SK-N-SH treated with all-trans-retinoic acid at 6 μM for 48 hours (cell line): ENCODE measurements around the gene BMP6.
"Not testable (repeated sequence)": the region's sequence is repeated elsewhere in the genome, so short reads cannot be mapped to it uniquely, and the experiment has no call there.

Experiments
- ATAC-seq: fragments of 200-7000 bp; cut with Tn5 transposase; 3 replicates; pipeline ENCODE4 v1.9.1; 2020; ENCODE audit warnings: mild to moderate bottlenecking, moderate library complexity
- BACH2 ChIP-seq: fragments of 250-450 bp; sonication (Bioruptor Pico); IDR thresholded peaks from 2 replicates; pipeline ENCODE4 v1.9.0; 2021; ENCODE audit warnings: mild to moderate bottlenecking, borderline replicate concordance
- CREB5 ChIP-seq: fragments of 250-450 bp; sonication (Bioruptor Pico); IDR thresholded peaks from 2 replicates; pipeline ENCODE4 v1.5.1; 2020; ENCODE audit warnings: low read depth, mild to moderate bottlenecking, moderate library complexity
- CSDC2 ChIP-seq: fragments of 250-450 bp; sonication (Bioruptor Pico); IDR thresholded peaks from 2 replicates; pipeline ENCODE4 v1.5.0; 2020; ENCODE audit warnings: mild to moderate bottlenecking, moderate library complexity
- CSRNP3 ChIP-seq: fragments of 250-450 bp; sonication (Bioruptor Pico); IDR thresholded peaks from 2 replicates; pipeline ENCODE4 v1.5.1; 2021; ENCODE audit warnings: mild to moderate bottlenecking, moderate library complexity
- ESRRG ChIP-seq: fragments of 250-450 bp; sonication (Bioruptor Pico); IDR thresholded peaks from 2 replicates; pipeline ENCODE4 v1.6.1; 2021; ENCODE audit warnings: mild to moderate bottlenecking
- GLIS3 ChIP-seq: fragments of 250-450 bp; sonication (Bioruptor Pico); IDR thresholded peaks from 2 replicates; pipeline ENCODE4 v1.5.0; 2020; ENCODE audit warnings: mild to moderate bottlenecking, moderate library complexity
- ISL1 ChIP-seq: fragments of 250-450 bp; sonication (Bioruptor Pico); IDR thresholded peaks from 2 replicates; pipeline ENCODE4 v2.1.2; 2022; ENCODE audit warnings: mild to moderate bottlenecking, moderate library complexity
- OSR1 ChIP-seq: fragments of 250-450 bp; sonication (Bioruptor Pico); IDR thresholded peaks from 2 replicates; pipeline ENCODE4 v1.8.0; 2022; ENCODE audit warnings: moderate library complexity, mild to moderate bottlenecking, inconsistent platforms
- POU6F1 ChIP-seq: fragments of 250-450 bp; sonication (Bioruptor Pico); IDR thresholded peaks from 2 replicates; pipeline ENCODE4 v1.8.0; 2021; ENCODE audit warnings: low read depth, mild to moderate bottlenecking, moderate library complexity, borderline replicate concordance
- PPARA ChIP-seq: fragments of 250-450 bp; sonication (Bioruptor Pico); IDR thresholded peaks from 2 replicates; pipeline ENCODE4 v1.5.0; 2020; ENCODE audit warnings: mild to moderate bottlenecking, borderline replicate concordance
- RARB ChIP-seq: fragments of 250-450 bp; sonication (Bioruptor Pico); IDR thresholded peaks from 2 replicates; pipeline ENCODE4 v1.8.0; 2021; ENCODE audit warnings: mild to moderate bottlenecking, moderate library complexity
- SNAI2 ChIP-seq: fragments of 250-450 bp; sonication (Bioruptor Pico); IDR thresholded peaks from 2 replicates; pipeline ENCODE4 v1.5.0; 2020; ENCODE audit warnings: mild to moderate bottlenecking, moderate library complexity
- TCF4 ChIP-seq: fragments of 250-450 bp; sonication (Bioruptor Pico); IDR thresholded peaks from 2 replicates; pipeline ENCODE4 v1.8.0; 2021; ENCODE audit warnings: mild to moderate bottlenecking, moderate library complexity, borderline replicate concordance
- TOX ChIP-seq: fragments of 250-450 bp; sonication (Bioruptor Pico); IDR thresholded peaks from 2 replicates; pipeline ENCODE4 v1.8.0; 2021; ENCODE audit warnings: mild to moderate bottlenecking, moderate library complexity, borderline replicate concordance
- ZFP30 ChIP-seq: fragments of 450-650 bp; formaldehyde crosslinking; IDR thresholded peaks from 2 replicates; pipeline ENCODE4 v1.5.0; 2022; ENCODE audit warnings: mild to moderate bottlenecking, moderate library complexity
- ZNF565 ChIP-seq: fragments of 450-650 bp; formaldehyde crosslinking; conservative IDR thresholded peaks from 2 replicates; pipeline ENCODE4 v1.5.0; 2020; ENCODE audit warnings: low read depth, mild to moderate bottlenecking, moderate library complexity
- ZNF70 ChIP-seq: fragments of 450-650 bp; formaldehyde crosslinking; IDR thresholded peaks from 2 replicates; pipeline ENCODE4 v1.5.0; 2020; ENCODE audit warnings: mild to moderate bottlenecking, moderate library complexity
- TF ChIP-seq, protein P1 (sequence below): fragments of 250-450 bp; sonication (Bioruptor Pico); IDR thresholded peaks from 2 replicates; pipeline ENCODE4 v1.8.0; 2020; ENCODE audit warnings: mild to moderate bottlenecking, moderate library complexity, borderline replicate concordance
- TF ChIP-seq, protein P2 (sequence below): fragments of 250-450 bp; sonication (Bioruptor Pico); IDR thresholded peaks from 2 replicates; pipeline ENCODE4 v1.5.0; 2020; ENCODE audit warnings: mild to moderate bottlenecking, moderate library complexity

The BMP6 gene

GRCh38 chr6:7891078-7891872, 165.4 kb downstream of the BMP6 start:
- no peak for ATAC-seq
- TF ChIP-seq CSRNP3 (CRISPR knock-in tag) (no peak), ZNF70 (CRISPR knock-in tag) (no peak), ESRRG (CRISPR knock-in tag) (no peak), BACH2 (CRISPR knock-in tag) (no peak), ISL1 (CRISPR knock-in tag) (no peak), SNAI2 (CRISPR knock-in tag) (no peak), GLIS3 (CRISPR knock-in tag) (no peak)

DNA sequence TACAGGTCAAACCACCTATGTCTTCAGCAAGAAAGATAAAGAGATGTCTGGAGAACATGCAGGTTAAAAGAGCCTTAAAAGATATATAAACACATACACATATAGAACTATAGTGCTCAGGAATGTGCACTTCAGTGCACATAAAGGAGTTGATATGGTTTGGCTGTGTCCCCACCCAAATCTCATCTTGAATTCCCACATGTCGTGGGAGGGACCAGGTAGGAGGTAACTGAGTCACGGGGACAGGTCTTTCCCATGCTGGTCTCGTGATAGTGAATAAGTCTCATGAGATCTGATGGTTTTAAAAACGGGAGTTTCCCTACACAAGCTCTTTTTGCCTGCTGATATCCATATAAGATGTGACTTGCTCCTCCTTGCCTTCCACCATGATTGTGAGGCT, 166.5 kb downstream of the BMP6 start:
- not testable (repeated sequence) for ATAC-seq

DNA sequence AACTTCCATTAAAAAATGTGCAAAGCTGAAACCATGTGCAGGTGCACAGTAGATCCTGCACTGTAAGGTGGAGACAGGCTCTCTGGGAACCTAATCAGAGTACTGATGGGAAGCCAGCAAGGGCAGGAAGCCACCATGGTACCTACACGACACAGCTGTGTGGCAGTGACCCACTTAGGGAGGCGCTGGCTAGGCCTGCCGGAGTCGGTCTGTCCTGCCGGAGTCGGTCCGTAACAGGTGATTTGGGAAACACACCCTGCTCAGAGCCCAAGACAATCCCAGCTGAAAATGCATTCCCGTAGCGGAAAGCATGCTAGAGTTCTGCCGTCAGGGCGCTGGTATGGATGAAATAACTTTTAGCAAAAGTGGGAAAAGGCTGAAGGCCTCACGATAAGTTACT, 167.4 kb downstream of the BMP6 start:
- TF ChIP-seq GLIS3 (CRISPR knock-in tag) = no peak
- no peak for TF ChIP-seq ZFP30 (CRISPR knock-in tag)
- no peak for TF ChIP-seq BACH2 (CRISPR knock-in tag)
- TF ChIP-seq SNAI2 (CRISPR knock-in tag) = no peak
- no peak for TF ChIP-seq RARB (CRISPR knock-in tag)
- TF ChIP-seq, protein P1, sequence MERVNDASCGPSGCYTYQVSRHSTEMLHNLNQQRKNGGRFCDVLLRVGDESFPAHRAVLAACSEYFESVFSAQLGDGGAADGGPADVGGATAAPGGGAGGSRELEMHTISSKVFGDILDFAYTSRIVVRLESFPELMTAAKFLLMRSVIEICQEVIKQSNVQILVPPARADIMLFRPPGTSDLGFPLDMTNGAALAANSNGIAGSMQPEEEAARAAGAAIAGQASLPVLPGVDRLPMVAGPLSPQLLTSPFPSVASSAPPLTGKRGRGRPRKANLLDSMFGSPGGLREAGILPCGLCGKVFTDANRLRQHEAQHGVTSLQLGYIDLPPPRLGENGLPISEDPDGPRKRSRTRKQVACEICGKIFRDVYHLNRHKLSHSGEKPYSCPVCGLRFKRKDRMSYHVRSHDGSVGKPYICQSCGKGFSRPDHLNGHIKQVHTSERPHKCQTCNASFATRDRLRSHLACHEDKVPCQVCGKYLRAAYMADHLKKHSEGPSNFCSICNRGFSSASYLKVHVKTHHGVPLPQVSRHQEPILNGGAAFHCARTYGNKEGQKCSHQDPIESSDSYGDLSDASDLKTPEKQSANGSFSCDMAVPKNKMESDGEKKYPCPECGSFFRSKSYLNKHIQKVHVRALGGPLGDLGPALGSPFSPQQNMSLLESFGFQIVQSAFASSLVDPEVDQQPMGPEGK = no peak
- TF ChIP-seq ISL1 (CRISPR knock-in tag) = no peak
- no peak for TF ChIP-seq POU6F1
- TF ChIP-seq ZNF565 = no peak
- TF ChIP-seq CSRNP3 (CRISPR knock-in tag) = no peak
- TF ChIP-seq PPARA (CRISPR knock-in tag) = no peak
- no peak for TF ChIP-seq CREB5 (CRISPR knock-in tag)
- TF ChIP-seq OSR1 (CRISPR knock-in tag) = no peak

GRCh38 chr6:7894262-7895124, 168.6 kb downstream of the BMP6 start:
- no peak for TF ChIP-seq ZFP30 (CRISPR knock-in tag)
- TF ChIP-seq OSR1 (CRISPR knock-in tag) = no peak
- no peak for TF ChIP-seq ESRRG (CRISPR knock-in tag)
- peak; percentile 81 for TF ChIP-seq TCF4 (CRISPR knock-in tag)
- no peak for TF ChIP-seq ZNF565
- no peak for TF ChIP-seq CSRNP3 (CRISPR knock-in tag)
- no peak for TF ChIP-seq PPARA (CRISPR knock-in tag)
- no peak for TF ChIP-seq CSDC2 (CRISPR knock-in tag)
- TF ChIP-seq, protein P2, sequence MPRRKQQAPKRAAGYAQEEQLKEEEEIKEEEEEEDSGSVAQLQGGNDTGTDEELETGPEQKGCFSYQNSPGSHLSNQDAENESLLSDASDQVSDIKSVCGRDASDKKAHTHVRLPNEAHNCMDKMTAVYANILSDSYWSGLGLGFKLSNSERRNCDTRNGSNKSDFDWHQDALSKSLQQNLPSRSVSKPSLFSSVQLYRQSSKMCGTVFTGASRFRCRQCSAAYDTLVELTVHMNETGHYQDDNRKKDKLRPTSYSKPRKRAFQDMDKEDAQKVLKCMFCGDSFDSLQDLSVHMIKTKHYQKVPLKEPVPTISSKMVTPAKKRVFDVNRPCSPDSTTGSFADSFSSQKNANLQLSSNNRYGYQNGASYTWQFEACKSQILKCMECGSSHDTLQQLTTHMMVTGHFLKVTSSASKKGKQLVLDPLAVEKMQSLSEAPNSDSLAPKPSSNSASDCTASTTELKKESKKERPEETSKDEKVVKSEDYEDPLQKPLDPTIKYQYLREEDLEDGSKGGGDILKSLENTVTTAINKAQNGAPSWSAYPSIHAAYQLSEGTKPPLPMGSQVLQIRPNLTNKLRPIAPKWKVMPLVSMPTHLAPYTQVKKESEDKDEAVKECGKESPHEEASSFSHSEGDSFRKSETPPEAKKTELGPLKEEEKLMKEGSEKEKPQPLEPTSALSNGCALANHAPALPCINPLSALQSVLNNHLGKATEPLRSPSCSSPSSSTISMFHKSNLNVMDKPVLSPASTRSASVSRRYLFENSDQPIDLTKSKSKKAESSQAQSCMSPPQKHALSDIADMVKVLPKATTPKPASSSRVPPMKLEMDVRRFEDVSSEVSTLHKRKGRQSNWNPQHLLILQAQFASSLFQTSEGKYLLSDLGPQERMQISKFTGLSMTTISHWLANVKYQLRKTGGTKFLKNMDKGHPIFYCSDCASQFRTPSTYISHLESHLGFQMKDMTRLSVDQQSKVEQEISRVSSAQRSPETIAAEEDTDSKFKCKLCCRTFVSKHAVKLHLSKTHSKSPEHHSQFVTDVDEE (CRISPR knock-in tag) = 0 out of 2 replicates have a peak, but pooled peaks have one; percentile 28
- no peak for TF ChIP-seq TOX (CRISPR knock-in tag)
- no peak for TF ChIP-seq BACH2 (CRISPR knock-in tag)
- ATAC-seq = no peak; the same call in 2 of the 3 replicates

More for the DNA sequence above, 167.4 kb downstream of the BMP6 start:
- no peak for ATAC-seq
